HG03565 (cell line): ENCODE results near the gene CSKMT.

Source experiments
- ATAC-seq: cut with Tn5 transposase; IDR thresholded peaks from one replicate; pipeline ENCODE4 v1.9.1; 2021; ENCODE audit warnings: mild to moderate bottlenecking, moderate library complexity; ENCODE audit not compliant: unreplicated experiment

CSKMT gene

DNA sequence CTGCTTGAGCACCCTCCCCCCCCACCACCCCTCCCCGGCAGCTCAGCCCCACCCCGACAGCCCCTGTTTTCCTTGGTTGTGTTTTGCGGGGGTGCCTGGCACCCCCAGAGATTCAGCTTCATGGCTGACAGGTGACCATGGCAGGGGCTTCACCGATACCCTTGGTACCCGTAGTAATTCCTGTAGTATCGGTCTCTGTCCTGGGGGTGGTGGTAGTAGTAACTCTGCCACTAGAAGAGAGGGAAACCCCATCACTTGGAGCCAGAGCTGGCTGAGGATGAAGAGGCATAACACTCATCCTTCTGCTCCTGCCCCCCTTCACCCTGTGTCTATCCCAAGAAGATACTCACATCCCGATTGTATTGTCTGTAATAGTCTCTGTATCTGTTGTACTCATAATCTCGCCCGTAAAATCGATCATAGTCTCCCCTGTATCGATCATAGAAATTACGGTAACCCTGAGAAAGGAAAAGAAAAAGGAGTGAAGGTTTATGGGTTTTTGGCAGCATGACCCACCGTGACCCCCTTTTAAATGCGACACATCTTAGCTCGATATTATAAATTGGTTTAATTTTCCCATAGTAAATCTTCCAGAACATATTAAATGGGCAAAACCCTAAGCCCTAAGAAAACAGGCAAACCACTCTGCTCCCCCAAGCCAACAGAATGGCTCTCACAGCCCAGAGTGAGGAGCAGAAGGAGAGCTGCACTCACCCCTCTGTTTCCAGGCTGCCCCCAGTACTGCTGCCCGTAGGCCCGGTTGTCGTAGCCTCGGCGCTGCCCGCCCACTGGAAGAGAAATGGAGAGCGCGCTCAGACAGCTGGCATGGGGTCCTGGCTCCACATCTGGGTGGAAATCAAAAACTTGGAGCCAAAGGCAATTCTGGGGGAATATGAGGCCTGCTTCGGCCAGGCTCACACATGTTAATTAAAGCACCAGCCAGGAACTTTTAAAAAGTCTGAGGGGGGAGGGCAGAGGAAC lies 50.3 kb downstream of the CSKMT start:
- ATAC-seq = no peak

DNA sequence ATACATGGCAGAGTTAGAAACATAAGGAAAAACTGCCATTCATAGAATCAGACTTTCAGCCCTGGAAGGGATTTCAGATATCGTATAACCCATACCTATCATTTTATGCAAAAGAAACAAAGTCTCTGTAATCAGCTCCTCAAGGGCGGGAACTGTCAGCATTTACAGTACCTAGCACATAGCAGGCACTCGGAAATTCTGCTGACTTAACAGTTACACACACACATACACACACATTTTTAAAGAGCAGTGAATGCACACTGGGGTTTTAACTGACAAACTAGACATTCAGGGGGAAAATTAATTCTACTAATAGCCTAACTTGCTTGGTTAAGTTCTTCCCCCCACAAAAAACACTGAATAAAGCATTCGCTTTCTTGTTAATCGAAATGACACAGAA lies 51.1 kb downstream of the CSKMT start:
- ATAC-seq = no peak

DNA sequence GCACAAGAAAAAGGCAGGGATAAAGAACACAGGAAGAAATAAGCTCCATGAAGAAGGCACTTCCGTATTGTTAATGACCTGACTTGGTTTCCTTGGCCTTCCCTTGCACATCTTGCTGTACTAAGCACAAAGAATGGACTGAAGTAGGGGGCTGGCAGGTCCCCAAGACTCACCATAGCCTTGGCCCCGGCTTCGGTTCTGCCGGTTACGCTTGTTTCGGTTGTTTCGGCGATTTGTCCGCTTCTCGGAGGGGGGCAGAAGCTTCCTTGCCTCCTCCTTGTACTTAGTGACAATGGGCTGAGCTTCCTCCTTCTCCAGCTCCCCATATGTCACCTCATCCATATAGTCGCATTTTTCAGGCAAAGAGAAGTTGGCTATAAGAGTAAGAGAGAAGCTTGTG lies 51.7 kb downstream of the CSKMT start:
- no peak for ATAC-seq
